HG03066 (cell line): ENCODE measurements around the gene OR1Q1.
"Not testable (repeated sequence)": the region's sequence is repeated elsewhere in the genome, so short reads cannot be mapped to it uniquely, and the experiment has no call there.

Experiments
- ATAC-seq: cut with Tn5 transposase; IDR thresholded peaks from one replicate; pipeline ENCODE4 v1.9.1; 2021; ENCODE audit warnings: low read depth; ENCODE audit not compliant: unreplicated experiment

OR1Q1 gene, protein sequence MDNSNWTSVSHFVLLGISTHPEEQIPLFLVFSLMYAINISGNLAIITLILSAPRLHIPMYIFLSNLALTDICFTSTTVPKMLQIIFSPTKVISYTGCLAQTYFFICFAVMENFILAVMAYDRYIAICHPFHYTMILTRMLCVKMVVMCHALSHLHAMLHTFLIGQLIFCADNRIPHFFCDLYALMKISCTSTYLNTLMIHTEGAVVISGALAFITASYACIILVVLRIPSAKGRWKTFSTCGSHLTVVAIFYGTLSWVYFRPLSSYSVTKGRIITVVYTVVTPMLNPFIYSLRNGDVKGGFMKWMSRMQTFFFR

DNA sequence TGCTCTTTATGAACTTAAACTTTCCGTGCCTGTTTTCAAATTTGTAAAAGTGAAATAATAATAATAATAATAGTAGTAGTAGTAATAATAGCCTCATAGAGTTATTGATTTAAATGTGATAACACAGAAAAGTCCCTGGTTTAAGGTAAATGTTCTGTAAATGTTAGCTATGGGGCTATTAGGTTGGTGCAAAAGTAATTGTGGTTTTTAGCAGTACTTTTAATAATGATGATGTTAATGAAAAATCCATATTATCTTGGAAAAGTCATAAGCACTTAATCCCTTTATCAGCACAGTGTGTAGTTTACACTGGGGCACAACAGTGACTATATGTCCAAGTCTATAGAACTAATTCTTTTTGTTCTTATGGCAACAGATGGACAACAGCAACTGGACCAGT lies at the start of gene OR1Q1:
Gene OR1Q1, plus strand, starts transcription at position 377 of the 400 bp plus-strand sequence. Its CDS starts 0 bp downstream, at position 377.
- ATAC-seq: no peak

- no peak for ATAC-seq
These were observed 46.6 kb upstream of the OR1Q1 start for GRCh38 chr9:122567901-122568300.

DNA sequence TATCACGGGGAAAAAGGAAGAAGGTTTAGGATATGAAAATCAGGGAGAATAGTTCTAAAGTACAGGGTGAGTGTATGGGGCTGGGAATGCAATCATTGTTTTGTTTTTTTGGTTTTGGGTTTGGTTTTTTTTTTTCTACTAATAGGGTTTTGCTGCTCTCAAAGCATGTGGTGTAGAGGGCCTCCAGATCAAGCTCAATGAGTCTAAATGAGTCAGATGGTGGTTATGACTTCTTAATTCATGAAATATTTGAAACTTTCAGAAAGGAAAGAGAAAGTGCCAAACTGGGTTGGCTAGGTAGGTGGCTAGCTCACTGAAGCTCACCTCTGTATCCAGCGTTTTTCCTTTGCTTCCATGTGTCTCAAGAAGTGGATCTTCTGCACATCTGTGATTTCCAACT lies 42.1 kb upstream of the OR1Q1 start:
- ATAC-seq: no peak

- ATAC-seq: no peak
These were observed 34.7 kb upstream of the OR1Q1 start for GRCh38 chr9:122579874-122580273.

DNA sequence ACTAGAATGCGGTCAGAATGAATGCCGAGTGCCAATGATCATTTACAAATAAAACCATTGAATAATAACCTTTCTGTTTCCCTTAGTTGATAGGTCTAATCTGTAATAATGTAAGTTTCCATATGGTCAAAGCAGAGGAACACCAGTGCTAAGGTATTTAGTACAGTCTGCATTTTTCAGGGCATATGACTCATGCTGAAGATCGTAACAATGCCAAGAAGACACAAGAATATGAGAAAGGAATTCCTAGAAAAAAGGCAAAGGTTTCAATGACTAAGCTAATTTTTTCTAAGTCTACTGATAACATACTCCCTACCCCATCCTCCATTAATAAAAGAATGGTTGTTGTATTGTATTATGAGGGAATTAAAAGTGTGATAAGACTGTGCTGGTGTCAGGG lies 34.2 kb upstream of the OR1Q1 start:
- ATAC-seq: no peak

- not testable (repeated sequence) for ATAC-seq
These were observed 31.3 kb upstream of the OR1Q1 start, which contains the start of gene OR1L8 for GRCh38 chr9:122583284-122583683. Gene OR1L8, minus strand, starts transcription at chr9:122583384. Its CDS starts 14,907 bp downstream, at chr9:122568477.

DNA sequence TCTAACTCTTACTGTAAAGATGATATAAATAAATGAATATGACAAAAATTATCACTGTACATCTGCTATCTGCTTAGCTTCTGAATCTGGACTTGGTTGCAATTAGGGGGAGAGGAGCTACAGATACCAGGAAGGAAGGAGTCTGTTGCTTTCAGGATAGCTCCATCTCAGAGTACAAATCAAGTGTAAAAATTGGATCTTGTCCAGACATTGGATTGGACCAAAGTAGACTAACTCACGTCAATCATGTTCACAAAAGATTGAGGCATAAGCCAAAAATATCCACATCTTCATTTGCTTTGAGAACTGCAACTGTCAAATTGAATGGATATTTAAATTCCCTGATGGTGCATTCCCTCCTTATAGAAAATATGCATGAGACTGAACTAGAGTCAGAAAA lies 8.8 kb upstream of the OR1Q1 start:
- no peak for ATAC-seq

GRCh38 chr9:122606587-122606986 lies 8.0 kb upstream of the OR1Q1 start:
- ATAC-seq: no peak

- no peak for ATAC-seq
These were observed 4.7 kb upstream of the OR1Q1 start for GRCh38 chr9:122609804-122610203.

- no peak for ATAC-seq
These were observed 5.5 kb downstream of the OR1Q1 start for GRCh38 chr9:122619996-122620395.

DNA sequence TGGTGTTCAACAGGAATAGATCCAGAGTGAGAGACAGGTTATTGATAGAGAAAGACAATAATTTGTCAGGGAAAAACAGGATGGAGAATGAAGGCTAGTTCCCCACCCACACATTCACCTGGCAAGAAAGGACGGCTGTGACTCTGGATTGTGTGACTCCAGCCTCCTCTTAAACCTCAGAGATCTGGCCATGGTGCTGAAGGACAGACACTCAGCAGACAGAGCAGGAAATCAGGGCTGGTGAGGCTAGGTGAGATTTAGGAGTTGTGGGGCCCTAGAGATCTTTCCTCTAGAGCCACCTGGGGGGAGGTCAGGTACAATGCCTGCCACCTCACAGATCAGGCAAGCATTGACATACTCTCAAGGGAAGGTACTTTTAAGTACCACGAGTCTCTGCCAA lies 27.7 kb downstream of the OR1Q1 start:
- no peak for ATAC-seq

- no peak for ATAC-seq
These were observed 41.8 kb downstream of the OR1Q1 start for GRCh38 chr9:122656378-122656777.

DNA sequence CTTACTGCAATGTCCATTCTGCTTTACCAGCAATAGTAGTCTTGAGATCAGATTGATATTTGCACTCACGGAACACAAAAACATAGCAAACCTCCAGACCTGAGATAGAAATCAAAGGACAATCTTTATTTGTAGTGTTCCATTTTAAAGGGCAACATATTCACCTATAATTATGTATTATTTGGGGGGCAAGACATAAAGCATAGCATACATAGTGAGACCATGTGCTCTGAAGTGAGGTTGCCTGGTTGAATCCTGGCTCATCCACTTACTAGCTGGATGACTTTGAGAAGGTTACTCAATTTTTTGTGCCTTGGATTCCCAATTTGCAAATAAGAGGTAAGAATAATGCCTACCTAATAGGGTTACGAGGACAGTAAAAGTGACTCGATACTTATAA lies 43.0 kb downstream of the OR1Q1 start, which contains the start of gene OR1B1:
Gene OR1B1, minus strand, starts transcription at position 101 of the 400 bp plus-strand sequence.
- no peak for ATAC-seq

DNA sequence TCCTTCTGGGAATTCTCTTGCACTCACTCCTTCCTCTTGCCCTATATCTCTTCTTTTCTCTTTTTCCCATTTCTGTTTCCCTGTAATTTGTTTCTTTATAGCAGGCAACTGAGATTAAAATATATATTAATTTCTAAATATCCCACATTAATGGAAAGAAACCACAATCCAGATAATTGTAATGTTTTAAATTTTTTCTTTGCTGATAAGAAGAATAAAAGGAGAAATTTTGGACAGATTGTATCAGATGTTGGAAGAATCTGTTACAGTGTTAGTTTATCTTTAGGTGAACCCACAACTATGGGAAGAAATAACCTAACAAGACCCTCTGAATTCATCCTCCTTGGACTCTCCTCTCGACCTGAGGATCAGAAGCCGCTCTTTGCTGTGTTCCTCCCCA lies 46.9 kb downstream of the OR1Q1 start, which contains the start of gene OR1L1:
Gene OR1L1, plus strand, starts transcription at position 301 of the 400 bp plus-strand sequence. Its CDS starts 0 bp downstream, at position 301.
- no peak for ATAC-seq
